Endodermal cell (in vitro differentiated cells): Measurements from ENCODE around the gene ARHGAP10. TPM values are rescaled to one million over a fixed set of nuclear protein-coding genes. Genes with fewer than 3 reads are reported as not detected.

Source experiments
- DNase-seq: peaks from one replicate; pipeline ENCODE4 v3.0.0-alpha.2; 2017
- H3K27ac ChIP-seq: 2 replicates; pipeline ENCODE4 v1.5.1; 2013; ENCODE audit warnings: mild to moderate bottlenecking, low read depth, low read length, moderate library complexity
- H3K27me3 ChIP-seq: 2 replicates; pipeline ENCODE4 v1.6.1; 2013; ENCODE audit warnings: mild to moderate bottlenecking, low read length, moderate library complexity; ENCODE audit not compliant: insufficient read depth, control insufficient read depth, poor library complexity, severe bottlenecking
- H3K36me3 ChIP-seq: 2 replicates; pipeline ENCODE4 v1.7.0; 2013; ENCODE audit warnings: mild to moderate bottlenecking, low read length, moderate library complexity; ENCODE audit not compliant: control insufficient read depth, insufficient read depth
- H3K4me1 ChIP-seq: one replicate; pipeline ENCODE4 v1.7.0; 2013; ENCODE audit warnings: low read length; ENCODE audit not compliant: control insufficient read depth, insufficient read depth
- H3K4me3 ChIP-seq: 2 replicates; pipeline ENCODE4 v1.5.1; 2013; ENCODE audit warnings: mild to moderate bottlenecking, low read length, moderate library complexity
- H3K9ac ChIP-seq: 2 replicates; pipeline ENCODE4 v1.6.1; 2013; ENCODE audit warnings: mild to moderate bottlenecking, low read length, moderate library complexity; ENCODE audit not compliant: poor library complexity, severe bottlenecking; ENCODE audit errors: extremely low read depth
- H3K9me3 ChIP-seq: 2 replicates; pipeline ENCODE4 v1.6.1; 2013; ENCODE audit warnings: mild to moderate bottlenecking, low read length, moderate library complexity; ENCODE audit not compliant: control insufficient read depth
- H3K27ac Mint-ChIP-seq: 2 replicates; pipeline ENCODE4 v1.8.0; 2020; ENCODE audit warnings: mixed read lengths
- H3K27me3 Mint-ChIP-seq: 2 replicates; pipeline ENCODE4 v1.8.0; 2021; ENCODE audit warnings: mild to moderate bottlenecking, mixed read lengths; ENCODE audit not compliant: insufficient read depth
- H3K36me3 Mint-ChIP-seq: 2 replicates; pipeline ENCODE4 v1.8.0; 2020; ENCODE audit warnings: low read depth, mixed read lengths
- H3K4me1 Mint-ChIP-seq: 2 replicates; pipeline ENCODE4 v1.8.0; 2020; ENCODE audit warnings: mixed read lengths
- H3K4me3 Mint-ChIP-seq: 2 replicates; pipeline ENCODE4 v1.8.0; 2020; ENCODE audit warnings: mild to moderate bottlenecking, moderate library complexity, mixed read lengths
- H3K9me3 Mint-ChIP-seq: 2 replicates; pipeline ENCODE4 v1.8.0; 2020; ENCODE audit warnings: mild to moderate bottlenecking, mixed read lengths
- CTCF ChIP-seq: fragments of 200-600 bp; sonication (generic); conservative IDR thresholded peaks from 2 replicates; pipeline ENCODE4 v1.5.0; 2021; ENCODE audit warnings: antibody characterized with exemption, mild to moderate bottlenecking
- WGBS, 2 experiments: methylation state at CpG; one replicate each; pipeline versions ENCODE4 v1.1.5 to v1.1.7; 2013; ENCODE audit warnings: missing lambda C conversion rate in 2 of 2, mixed read lengths in 1 of 2; ENCODE audit not compliant: insufficient coverage in 1 of 2, insufficient read length in 1 of 2; 5-methylcytosine and 5-hydroxymethylcytosine counted together
- total RNA-seq, 2 donors: library from RNA; stranded (reverse); fragmentation: NEBNext Ultra II Directional in 1 of 2; extraction: Animal tissue kit (Norgen Biotek cat#: 25700) in 1 of 2; gene quantifications; 2 replicates in 1 of 2; 3 replicates in 1 of 2; pipeline ENCODE4 v1.2.1, GENCODE V29; 2021

ARHGAP10 gene
- total RNA-seq, 2 donors from 2014 or later: 9.1 to 11.8 TPM

GRCh38 chr4:147837854-147838253 lies 106.0 kb downstream of the ARHGAP10 start:
- H3K27me3 ChIP-seq: no peaks in the 10 kb centered on the region
- H3K4me3 ChIP-seq: no peak overlapping the region
- WGBS, 2 experiments: 100% methylated on average over 1 of the region's 1 CpG; no CpG with 5 or more reads in 1 of the 2 experiments
- Mint-ChIP-seq H3K27ac (no peak overlapping the region), H3K9me3 (no peaks in the 10 kb centered on the region), H3K4me3 (no peak overlapping the region), H3K27me3 (no peaks in the 10 kb centered on the region), H3K36me3 (peaks cover 7% of the 10 kb centered on the region), H3K4me1 (peaks cover 11% of the 10 kb centered on the region)
- DNase-seq: no peak
- H3K9me3 ChIP-seq: no peaks in the 10 kb centered on the region
- no peak overlapping the region for H3K27ac ChIP-seq
- H3K36me3 ChIP-seq: no peaks in the 10 kb centered on the region
- no peaks in the 10 kb centered on the region for H3K4me1 ChIP-seq
- H3K9ac ChIP-seq: no peak overlapping the region
- TF ChIP-seq CTCF: no peak

GRCh38 chr4:147839200-147839599 lies 107.3 kb downstream of the ARHGAP10 start:
- Mint-ChIP-seq H3K9me3 (no peaks in the 10 kb centered on the region), H3K36me3 (no peaks in the 10 kb centered on the region), H3K27ac (no peak overlapping the region), H3K4me1 (peaks cover 11% of the 10 kb centered on the region), H3K4me3 (no peak overlapping the region), H3K27me3 (no peaks in the 10 kb centered on the region)
- 79% methylated on average over 2 of the region's 2 CpGs; no CpG with 5 or more reads in 1 of the 2 experiments for WGBS, 2 experiments
- TF ChIP-seq CTCF: no peak
- Histone ChIP-seq H3K4me3 (no peak overlapping the region), H3K9ac (no peak overlapping the region), H3K36me3 (no peaks in the 10 kb centered on the region), H3K9me3 (no peaks in the 10 kb centered on the region), H3K27me3 (no peaks in the 10 kb centered on the region), H3K27ac (no peak overlapping the region), H3K4me1 (no peaks in the 10 kb centered on the region)
- no peak for DNase-seq

- Mint-ChIP-seq H3K4me3 (no peak overlapping the region), H3K9me3 (no peaks in the 10 kb centered on the region), H3K36me3 (no peaks in the 10 kb centered on the region), H3K27ac (no peak overlapping the region), H3K27me3 (no peaks in the 10 kb centered on the region), H3K4me1 (peaks cover 11% of the 10 kb centered on the region)
- Histone ChIP-seq H3K9me3 (no peaks in the 10 kb centered on the region), H3K27ac (no peak overlapping the region), H3K36me3 (no peaks in the 10 kb centered on the region), H3K9ac (no peak overlapping the region), H3K4me1 (no peaks in the 10 kb centered on the region), H3K4me3 (no peak overlapping the region), H3K27me3 (no peaks in the 10 kb centered on the region)
- no peak for TF ChIP-seq CTCF
- 100% methylated on average over 3 of the region's 3 CpGs; no CpG with 5 or more reads in 1 of the 2 experiments for WGBS, 2 experiments
- DNase-seq: no peak
These were observed 107.8 kb downstream of the ARHGAP10 start for GRCh38 chr4:147839663-147840062.
